Loucy (cell line): ENCODE data around the gene LANCL1.
"Not testable (repeated sequence)": the region's sequence is repeated elsewhere in the genome, so short reads cannot be mapped to it uniquely, and the experiment has no call there.

ENCODE experiments used
- H2AFZ ChIP-seq: fragments of 200-600 bp; sonication (generic); 2 replicates; pipeline ENCODE4 v1.6.0; 2016; ENCODE audit warnings: antibody characterized with exemption, mild to moderate bottlenecking, low read length, moderate library complexity
- H3F3A ChIP-seq: fragments of 200-600 bp; 2 replicates; pipeline ENCODE4 v1.6.0; 2016; ENCODE audit warnings: antibody characterized with exemption, low read depth, mild to moderate bottlenecking
- H3K27me3 ChIP-seq: fragments of 200-600 bp; sonication (generic); 2 replicates; pipeline ENCODE4 v1.6.1; 2014; ENCODE audit warnings: low read length, mild to moderate bottlenecking; ENCODE audit not compliant: insufficient read depth, poor library complexity, severe bottlenecking
- H3K36me3 ChIP-seq: fragments of 200-600 bp; sonication (generic); 2 replicates; pipeline ENCODE4 v1.6.1; 2016; ENCODE audit warnings: low read length; ENCODE audit not compliant: insufficient read depth
- H3K4me1 ChIP-seq: fragments of 200-600 bp; sonication (generic); 2 replicates; pipeline ENCODE4 v1.5.1; 2014; ENCODE audit warnings: low read length, mild to moderate bottlenecking; ENCODE audit not compliant: insufficient read depth, poor library complexity, severe bottlenecking
- H3K4me2 ChIP-seq: fragments of 200-600 bp; sonication (generic); 2 replicates; pipeline ENCODE4 v1.6.0; 2014; ENCODE audit warnings: antibody characterized with exemption, low read length, low read depth, mild to moderate bottlenecking; ENCODE audit not compliant: poor library complexity, severe bottlenecking
- H3K4me3 ChIP-seq: fragments of 200-600 bp; sonication (generic); 2 replicates; pipeline ENCODE4 v1.5.1; 2014; ENCODE audit warnings: low read length, mild to moderate bottlenecking, mixed read lengths; ENCODE audit not compliant: poor library complexity, severe bottlenecking
- H3K79me2 ChIP-seq: fragments of 200-600 bp; sonication (generic); 2 replicates; pipeline ENCODE4 v1.6.1; 2014; ENCODE audit warnings: low read length; ENCODE audit not compliant: insufficient read depth
- H3K9ac ChIP-seq: fragments of 200-600 bp; sonication (generic); 2 replicates; pipeline ENCODE4 v1.6.0; 2014; ENCODE audit warnings: mild to moderate bottlenecking, low read depth, low read length, moderate library complexity; ENCODE audit not compliant: poor library complexity, severe bottlenecking
- H3K9me2 ChIP-seq: fragments of 200-600 bp; sonication (generic); replicated peaks from 2 replicates; pipeline ENCODE4 v1.6.1; 2016; ENCODE audit warnings: low read depth, low read length, mixed read lengths
- H3K9me3 ChIP-seq: fragments of 200-600 bp; sonication (generic); 2 replicates; pipeline ENCODE4 v1.6.1; 2014; ENCODE audit warnings: mild to moderate bottlenecking, antibody characterized with exemption, low read length, low read depth; ENCODE audit not compliant: insufficient read depth
- H4K20me1 ChIP-seq: fragments of 200-600 bp; sonication (generic); 2 replicates; pipeline ENCODE4 v1.6.0; 2014; ENCODE audit warnings: antibody characterized with exemption, low read length, mild to moderate bottlenecking; ENCODE audit not compliant: insufficient read depth, poor library complexity, severe bottlenecking
- EZH2phosphoT487 ChIP-seq: fragments of 200-600 bp; IDR thresholded peaks from 2 replicates; pipeline ENCODE4 v1.6.1; 2018; ENCODE audit warnings: antibody characterized with exemption, mild to moderate bottlenecking, moderate library complexity, borderline replicate concordance
- TF ChIP-seq, protein P1 (sequence below): fragments of 200-600 bp; sonication (generic); conservative IDR thresholded peaks from 2 replicates; pipeline ENCODE4 v1.5.1; 2014; ENCODE audit warnings: mild to moderate bottlenecking, antibody characterized with exemption, low read length

The LANCL1 gene

DNA sequence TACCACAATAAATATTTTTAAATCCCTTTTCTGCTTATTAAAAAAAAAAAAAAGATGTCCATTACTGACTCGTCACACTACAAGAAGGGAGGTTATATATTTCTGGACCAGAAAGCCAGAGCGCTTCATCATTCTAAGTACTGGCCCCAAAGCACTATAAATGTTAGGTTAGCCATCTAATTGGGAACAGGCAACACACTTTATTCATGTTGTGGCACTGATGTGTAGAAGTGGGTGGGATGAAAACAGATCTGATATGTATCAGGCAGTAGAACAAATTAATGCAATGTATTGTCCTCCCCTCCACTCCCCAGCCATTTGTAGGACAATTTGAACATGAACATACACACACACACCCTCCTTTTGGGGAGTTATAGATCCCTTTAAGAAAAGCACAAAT is 24.4 kb downstream of the LANCL1 start:
- no peaks in the 10 kb centered on the region for H3K79me2 ChIP-seq
- no peak for TF ChIP-seq EZH2phosphoT487
- TF ChIP-seq, protein P1, sequence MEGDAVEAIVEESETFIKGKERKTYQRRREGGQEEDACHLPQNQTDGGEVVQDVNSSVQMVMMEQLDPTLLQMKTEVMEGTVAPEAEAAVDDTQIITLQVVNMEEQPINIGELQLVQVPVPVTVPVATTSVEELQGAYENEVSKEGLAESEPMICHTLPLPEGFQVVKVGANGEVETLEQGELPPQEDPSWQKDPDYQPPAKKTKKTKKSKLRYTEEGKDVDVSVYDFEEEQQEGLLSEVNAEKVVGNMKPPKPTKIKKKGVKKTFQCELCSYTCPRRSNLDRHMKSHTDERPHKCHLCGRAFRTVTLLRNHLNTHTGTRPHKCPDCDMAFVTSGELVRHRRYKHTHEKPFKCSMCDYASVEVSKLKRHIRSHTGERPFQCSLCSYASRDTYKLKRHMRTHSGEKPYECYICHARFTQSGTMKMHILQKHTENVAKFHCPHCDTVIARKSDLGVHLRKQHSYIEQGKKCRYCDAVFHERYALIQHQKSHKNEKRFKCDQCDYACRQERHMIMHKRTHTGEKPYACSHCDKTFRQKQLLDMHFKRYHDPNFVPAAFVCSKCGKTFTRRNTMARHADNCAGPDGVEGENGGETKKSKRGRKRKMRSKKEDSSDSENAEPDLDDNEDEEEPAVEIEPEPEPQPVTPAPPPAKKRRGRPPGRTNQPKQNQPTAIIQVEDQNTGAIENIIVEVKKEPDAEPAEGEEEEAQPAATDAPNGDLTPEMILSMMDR: no peak
- no peaks in the 10 kb centered on the region for H3F3A ChIP-seq
- H3K9me3 ChIP-seq: no peaks in the 10 kb centered on the region
- no peak overlapping the region for H2AFZ ChIP-seq
- H4K20me1 ChIP-seq: peaks cover 4% of the 10 kb centered on the region
- H3K4me2 ChIP-seq: no peak overlapping the region
- peaks cover 35% of the 10 kb centered on the region for H3K36me3 ChIP-seq
- no peak overlapping the region for H3K9ac ChIP-seq
- H3K9me2 ChIP-seq: no peaks in the 10 kb centered on the region
- H3K4me1 ChIP-seq: no peaks in the 10 kb centered on the region
- H3K27me3 ChIP-seq: no peaks in the 10 kb centered on the region
- no peak overlapping the region for H3K4me3 ChIP-seq

DNA sequence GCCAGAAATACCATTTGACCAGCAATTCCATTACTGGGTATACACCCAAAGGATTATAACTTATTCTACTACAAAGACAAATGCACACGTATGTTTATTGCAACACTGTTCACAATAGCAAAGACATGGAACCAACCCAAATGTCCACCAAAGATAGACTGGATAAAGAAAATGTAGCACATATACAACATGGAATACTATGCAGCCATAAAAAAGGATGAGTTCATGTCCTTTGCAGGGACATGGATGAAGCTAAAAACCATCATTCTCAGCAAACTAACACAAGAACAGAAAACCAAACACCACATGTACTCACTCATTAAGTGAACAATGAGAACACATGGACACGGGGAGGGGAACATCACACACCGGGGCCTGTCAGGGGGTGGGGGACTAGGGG is 25.6 kb downstream of the LANCL1 start:
- H3K9me3 ChIP-seq, H3K9ac ChIP-seq, H3K9me2 ChIP-seq, H3K27me3 ChIP-seq, H3K4me1 ChIP-seq, H2AFZ ChIP-seq, H3K79me2 ChIP-seq, H4K20me1 ChIP-seq, H3F3A ChIP-seq, H3K4me2 ChIP-seq, H3K4me3 ChIP-seq: not testable (repeated sequence)
- peaks cover 32% of the 10 kb centered on the region for H3K36me3 ChIP-seq

DNA sequence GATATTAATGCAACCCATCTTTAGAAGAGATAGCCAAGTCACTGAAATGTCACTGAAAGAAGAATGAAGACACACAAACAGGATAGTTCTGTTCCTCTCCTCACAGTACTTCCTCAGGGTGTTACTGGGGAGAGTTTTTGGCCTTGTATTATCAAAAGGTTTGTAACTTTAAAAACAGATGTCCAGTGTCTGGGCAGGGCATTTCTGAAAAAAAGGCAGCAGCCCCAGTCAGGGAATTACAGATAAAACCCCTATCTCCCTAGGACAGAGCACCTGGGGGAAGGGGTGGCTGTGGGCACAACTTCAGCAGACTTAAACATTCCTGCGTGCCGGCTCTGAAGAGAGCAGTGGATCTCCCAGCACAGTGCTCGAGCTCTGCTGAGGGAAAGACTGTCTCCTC is 30.8 kb downstream of the LANCL1 start:
- no peaks in the 10 kb centered on the region for H3K9me3 ChIP-seq
- TF ChIP-seq EZH2phosphoT487: no peak
- TF ChIP-seq, protein P1: no peak
- no peaks in the 10 kb centered on the region for H3K27me3 ChIP-seq
- no peaks in the 10 kb centered on the region for H3K4me1 ChIP-seq
- peaks cover 23% of the 10 kb centered on the region; the same call in 1 of the 2 replicates for H3K36me3 ChIP-seq
- H3K9me2 ChIP-seq: no peaks in the 10 kb centered on the region
- H2AFZ ChIP-seq: no peak overlapping the region
- no peak overlapping the region for H3K4me2 ChIP-seq
- no peaks in the 10 kb centered on the region for H4K20me1 ChIP-seq
- no peak overlapping the region for H3K9ac ChIP-seq
- no peaks in the 10 kb centered on the region for H3F3A ChIP-seq
- H3K4me3 ChIP-seq: no peak overlapping the region
- H3K79me2 ChIP-seq: no peaks in the 10 kb centered on the region; the same call in 1 of the 2 replicates

DNA sequence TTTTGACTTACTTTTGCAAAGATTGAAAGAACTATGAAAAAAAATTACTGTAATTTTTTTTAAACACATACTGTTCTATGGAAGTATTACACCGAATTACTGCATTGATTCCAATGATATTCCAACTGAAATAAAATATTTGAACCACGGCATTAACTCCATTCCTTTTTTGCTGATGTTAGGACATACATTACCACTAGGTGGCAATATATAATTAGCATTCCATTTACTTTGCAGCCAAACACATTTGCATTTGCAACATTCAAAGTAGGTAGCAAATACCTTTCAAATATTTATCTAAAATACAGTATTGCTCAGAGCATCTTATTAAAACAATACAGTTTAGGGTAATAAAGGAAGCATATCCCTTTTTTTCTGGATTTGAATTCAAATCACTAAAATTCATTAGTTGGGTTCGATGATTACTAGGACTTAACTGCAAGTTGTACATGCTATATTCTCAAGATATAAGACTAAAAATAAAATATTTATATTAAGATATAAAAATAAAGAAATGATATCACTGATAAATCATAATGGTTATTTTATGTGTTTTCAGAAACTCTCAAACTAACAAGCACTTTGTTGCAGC is 31.3 kb downstream of the LANCL1 start:
- Histone ChIP-seq H3K4me3 (no peak overlapping the region), H3F3A (no peaks in the 10 kb centered on the region), H3K9me3 (no peaks in the 10 kb centered on the region), H4K20me1 (no peaks in the 10 kb centered on the region), H3K4me2 (no peak overlapping the region), H3K27me3 (no peaks in the 10 kb centered on the region), H3K79me2 (no peaks in the 10 kb centered on the region; the same call in 1 of the 2 replicates), H3K4me1 (no peaks in the 10 kb centered on the region), H3K36me3 (peaks cover 27% of the 10 kb centered on the region; the same call in 1 of the 2 replicates), H2AFZ (no peak overlapping the region), H3K9ac (no peak overlapping the region), H3K9me2 (no peaks in the 10 kb centered on the region)
- TF ChIP-seq EZH2phosphoT487: no peak
- TF ChIP-seq, protein P1: peak; percentile 85
